Hepatocyte (in vitro differentiated cells): Measurements from ENCODE around the gene FFAR3. TPM values are rescaled to one million over a fixed set of nuclear protein-coding genes. Genes with fewer than 3 reads are reported as not detected.
A peak's percentile ranks its signal among the peaks of the same experiment; 100 is the strongest.
"Not testable (repeated sequence)": the region's sequence is repeated elsewhere in the genome, so short reads cannot be mapped to it uniquely, and the experiment has no call there.

ENCODE experiments used
- DNase-seq: peaks from one replicate; pipeline ENCODE4 v3.0.0-alpha.2; 2016; ENCODE audit warnings: low spot score
- H2AFZ ChIP-seq: fragments of 200-600 bp; sonication (generic); 2 replicates; pipeline ENCODE4 v1.6.0; 2016; ENCODE audit warnings: antibody characterized with exemption, mild to moderate bottlenecking
- H3K27ac ChIP-seq: fragments of 200-600 bp; sonication (generic); 2 replicates; pipeline ENCODE4 v1.5.1; 2016; ENCODE audit warnings: mild to moderate bottlenecking
- H3K27me3 ChIP-seq: fragments of 200-600 bp; sonication (generic); 2 replicates; pipeline ENCODE4 v1.6.1; 2016
- H3K36me3 ChIP-seq: fragments of 200-600 bp; sonication (generic); replicated peaks from 2 replicates; pipeline ENCODE4 v1.5.1; 2016; ENCODE audit warnings: low read depth; ENCODE audit not compliant: insufficient read depth
- H3K4me1 ChIP-seq: fragments of 200-600 bp; sonication (generic); 2 replicates; pipeline ENCODE4 v1.5.1; 2016; ENCODE audit warnings: mild to moderate bottlenecking, moderate library complexity; ENCODE audit not compliant: insufficient read depth
- H3K4me2 ChIP-seq: fragments of 200-600 bp; sonication (generic); 2 replicates; pipeline ENCODE4 v1.6.0; 2016
- H3K4me3 ChIP-seq: fragments of 200-600 bp; sonication (generic); 2 replicates; pipeline ENCODE4 v1.5.1; 2016; ENCODE audit warnings: mild to moderate bottlenecking
- H3K79me2 ChIP-seq: fragments of 200-600 bp; sonication (generic); 2 replicates; pipeline ENCODE4 v1.6.0; 2017; ENCODE audit warnings: mild to moderate bottlenecking
- H3K9me2 ChIP-seq: fragments of 200-600 bp; sonication (generic); replicated peaks from 2 replicates; pipeline ENCODE4 v1.6.0; 2017; ENCODE audit warnings: mild to moderate bottlenecking; ENCODE audit not compliant: insufficient read depth
- H3K9me3 ChIP-seq: fragments of 200-600 bp; sonication (generic); 2 replicates; pipeline ENCODE4 v1.5.1; 2016; ENCODE audit warnings: low read depth, mild to moderate bottlenecking
- H4K20me1 ChIP-seq: fragments of 200-600 bp; sonication (generic); 2 replicates; pipeline ENCODE4 v1.6.0; 2016; ENCODE audit warnings: mild to moderate bottlenecking; ENCODE audit not compliant: insufficient read depth, poor library complexity, severe bottlenecking
- CTCF ChIP-seq: fragments of 200-600 bp; sonication (generic); IDR thresholded peaks from 2 replicates; pipeline ENCODE4 v1.5.1; 2016; ENCODE audit warnings: antibody characterized with exemption, mild to moderate bottlenecking; ENCODE audit not compliant: poor library complexity
- EZH2 ChIP-seq: fragments of 200-600 bp; sonication (generic); IDR thresholded peaks from 2 replicates; pipeline ENCODE4 v1.6.1; 2016; ENCODE audit warnings: antibody characterized with exemption, mild to moderate bottlenecking, borderline replicate concordance
- EZH2phosphoT487 ChIP-seq: fragments of 200-600 bp; sonication (generic); IDR thresholded peaks from one replicate; pipeline ENCODE4 v1.6.1; 2018; ENCODE audit warnings: antibody characterized with exemption, mild to moderate bottlenecking, low read depth, moderate library complexity; ENCODE audit not compliant: unreplicated experiment, severe bottlenecking
- WGBS: methylation state at CpG from one replicate; pipeline ENCODE4 v1.1.6; 2016; ENCODE audit warnings: low lambda C conversion rate; ENCODE audit errors: missing lambda C conversion rate; 5-methylcytosine and 5-hydroxymethylcytosine counted together
- polyA plus RNA-seq: library from polyadenylated mRNA; unstranded; fragments of >200 nt; fragmentation: Nextera tagmentation; extraction: Ambion mirVana; gene quantifications from 2 replicates; pipeline ENCODE4 v1.2.1, GENCODE V29; 2016
- total RNA-seq: library from RNA; depleted of rRNA; stranded (reverse); fragments of >200 nt; gene quantifications from 2 replicates; pipeline ENCODE4 v1.2.3, GENCODE V29; 2014

Gene FFAR3
- total and polyA plus RNA-seq, 2 experiments from 2014 or later: 0.80 TPM; not detected in 1

- no peak overlapping the region for H3K4me2 ChIP-seq
- no peaks in the 10 kb centered on the region for H3K9me3 ChIP-seq
- TF ChIP-seq EZH2phosphoT487 (no peak), EZH2 (no peak), CTCF (no peak)
- no peak overlapping the region for H3K4me3 ChIP-seq
- H2AFZ ChIP-seq: no peak overlapping the region
- no peaks in the 10 kb centered on the region for H3K79me2 ChIP-seq
- H3K4me1 ChIP-seq: peaks cover 14% of the 10 kb centered on the region
- no peak overlapping the region for H3K27ac ChIP-seq
- H3K36me3 ChIP-seq: no peaks in the 10 kb centered on the region
- DNase-seq: no peak
- no peaks in the 10 kb centered on the region for H3K27me3 ChIP-seq
- WGBS: 79% methylated on average over 1 of the region's 1 CpG
- no peaks in the 10 kb centered on the region for H4K20me1 ChIP-seq
- H3K9me2 ChIP-seq: no peaks in the 10 kb centered on the region
Measured at GRCh38 chr19:35377656-35378055, 19.4 kb downstream of the FFAR3 start.

DNA sequence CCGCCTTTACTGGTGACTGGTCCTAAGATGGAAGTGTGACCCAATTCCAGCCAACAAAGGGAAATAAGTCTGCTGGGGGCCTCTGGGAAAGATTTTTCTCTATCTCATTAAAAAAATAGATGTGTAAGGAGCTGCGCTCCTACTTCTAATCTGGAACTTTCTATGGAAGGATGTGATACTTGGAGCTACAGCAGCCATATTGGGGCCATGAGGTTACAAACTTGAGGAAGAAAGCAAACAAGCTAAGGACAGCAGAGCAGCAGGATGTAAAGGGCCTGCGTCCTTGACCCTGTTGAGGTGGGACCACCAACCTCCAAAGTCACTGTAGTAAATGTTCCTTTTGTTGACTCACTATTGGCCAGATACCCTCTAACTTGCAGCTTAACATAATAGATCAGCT lies 20.1 kb downstream of the FFAR3 start:
- Histone ChIP-seq H3K9me2 (no peaks in the 10 kb centered on the region), H3K4me1 (peaks cover 14% of the 10 kb centered on the region), H3K4me2 (no peak overlapping the region), H3K27me3 (no peaks in the 10 kb centered on the region), H3K79me2 (no peaks in the 10 kb centered on the region), H2AFZ (no peak overlapping the region), H3K9me3 (no peaks in the 10 kb centered on the region), H3K4me3 (no peak overlapping the region), H4K20me1 (no peaks in the 10 kb centered on the region), H3K27ac (no peak overlapping the region), H3K36me3 (no peaks in the 10 kb centered on the region)
- TF ChIP-seq EZH2 (no peak), EZH2phosphoT487 (no peak), CTCF (no peak)
- no peak for DNase-seq
- 95% methylated on average over 3 of the region's 3 CpGs for WGBS

DNA sequence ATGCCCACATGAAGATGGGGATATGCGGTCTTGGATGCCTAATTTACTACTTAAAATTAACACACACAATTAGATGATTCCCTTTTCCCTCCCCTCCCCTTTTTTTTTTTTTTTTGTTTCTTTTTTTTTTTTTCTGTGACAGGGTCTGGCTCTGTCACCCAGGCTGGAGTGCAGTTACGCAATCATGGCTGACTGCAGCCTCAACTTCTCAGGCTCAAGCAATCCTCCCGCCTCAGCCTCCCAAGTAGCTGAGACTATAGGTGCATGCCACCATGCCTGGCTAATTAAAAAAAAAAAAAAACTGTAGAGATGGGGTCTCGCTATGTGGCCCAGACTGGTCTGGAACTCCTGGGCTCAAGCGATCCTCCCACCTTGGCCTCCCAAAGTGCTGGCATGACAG lies 21.3 kb downstream of the FFAR3 start:
- not testable (repeated sequence) for H4K20me1 ChIP-seq, DNase-seq, H3K36me3 ChIP-seq, H2AFZ ChIP-seq, H3K79me2 ChIP-seq, H3K27me3 ChIP-seq, H3K9me2 ChIP-seq, H3K9me3 ChIP-seq, H3K4me2 ChIP-seq, H3K4me3 ChIP-seq
- peak overlapping the region; percentile 44 for H3K27ac ChIP-seq
- 91% methylated on average over 5 of the region's 5 CpGs for WGBS
- peaks cover 14% of the 10 kb centered on the region for H3K4me1 ChIP-seq

- no peak overlapping the region for H3K4me3 ChIP-seq
- no peaks in the 10 kb centered on the region for H3K9me2 ChIP-seq
- H3K4me1 ChIP-seq: peaks cover 14% of the 10 kb centered on the region
- TF ChIP-seq CTCF (no peak), EZH2phosphoT487 (no peak), EZH2 (no peak)
- H3K27ac ChIP-seq: peak overlapping the region; percentile 44
- H3K27me3 ChIP-seq: no peaks in the 10 kb centered on the region
- no peak overlapping the region for H2AFZ ChIP-seq
- no peak for DNase-seq
- 5% methylated on average over 1 of the region's 1 CpG for WGBS
- no peaks in the 10 kb centered on the region for H3K9me3 ChIP-seq
- H3K79me2 ChIP-seq: no peaks in the 10 kb centered on the region
- no peak overlapping the region for H3K4me2 ChIP-seq
- H4K20me1 ChIP-seq: no peaks in the 10 kb centered on the region
- H3K36me3 ChIP-seq: no peaks in the 10 kb centered on the region
Measured at GRCh38 chr19:35379992-35380391, 21.7 kb downstream of the FFAR3 start.
